GM12865 (cell line): ENCODE results near the gene KIAA0408.

Source experiments
- DNase-seq: peaks from one replicate; pipeline ENCODE4 v3.0.0; 2010; ENCODE audit warnings: low read depth
- H3K4me3 ChIP-seq: 2 replicates; pipeline ENCODE4 v1.5.1; 2011; ENCODE audit warnings: mild to moderate bottlenecking, low read depth, low read length, control low read depth
- TF ChIP-seq, protein P1 (sequence below): IDR thresholded peaks from 2 replicates; pipeline ENCODE4 v1.5.1; 2011; ENCODE audit warnings: low read length, control low read depth, low read depth, inconsistent platforms; ENCODE audit not compliant: insufficient read depth; ENCODE audit errors: missing control alignments

KIAA0408 gene

DNA sequence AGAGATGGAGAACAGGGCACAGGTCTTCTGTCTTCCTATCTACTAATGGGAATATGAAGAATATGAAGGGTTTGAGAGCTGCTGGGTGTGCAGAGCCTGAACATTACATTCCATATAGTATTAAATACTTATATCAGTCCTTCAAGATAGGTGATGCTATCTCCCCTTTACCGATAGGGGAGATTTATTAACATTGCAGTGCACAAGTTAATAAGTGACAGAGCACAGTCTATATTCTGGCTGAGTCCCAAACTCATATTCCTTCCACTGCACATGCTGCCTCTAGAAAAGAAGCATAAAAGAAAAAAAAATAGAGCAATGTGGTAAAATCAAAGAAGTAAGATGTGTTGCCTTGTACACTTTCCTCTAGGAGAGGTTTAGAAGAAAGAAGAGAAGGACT lies 18.5 kb upstream of the KIAA0408 start:
- no peak for DNase-seq
- H3K4me3 ChIP-seq, result no peak overlapping the region
- TF ChIP-seq, protein P1, sequence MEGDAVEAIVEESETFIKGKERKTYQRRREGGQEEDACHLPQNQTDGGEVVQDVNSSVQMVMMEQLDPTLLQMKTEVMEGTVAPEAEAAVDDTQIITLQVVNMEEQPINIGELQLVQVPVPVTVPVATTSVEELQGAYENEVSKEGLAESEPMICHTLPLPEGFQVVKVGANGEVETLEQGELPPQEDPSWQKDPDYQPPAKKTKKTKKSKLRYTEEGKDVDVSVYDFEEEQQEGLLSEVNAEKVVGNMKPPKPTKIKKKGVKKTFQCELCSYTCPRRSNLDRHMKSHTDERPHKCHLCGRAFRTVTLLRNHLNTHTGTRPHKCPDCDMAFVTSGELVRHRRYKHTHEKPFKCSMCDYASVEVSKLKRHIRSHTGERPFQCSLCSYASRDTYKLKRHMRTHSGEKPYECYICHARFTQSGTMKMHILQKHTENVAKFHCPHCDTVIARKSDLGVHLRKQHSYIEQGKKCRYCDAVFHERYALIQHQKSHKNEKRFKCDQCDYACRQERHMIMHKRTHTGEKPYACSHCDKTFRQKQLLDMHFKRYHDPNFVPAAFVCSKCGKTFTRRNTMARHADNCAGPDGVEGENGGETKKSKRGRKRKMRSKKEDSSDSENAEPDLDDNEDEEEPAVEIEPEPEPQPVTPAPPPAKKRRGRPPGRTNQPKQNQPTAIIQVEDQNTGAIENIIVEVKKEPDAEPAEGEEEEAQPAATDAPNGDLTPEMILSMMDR, result no peak

DNA sequence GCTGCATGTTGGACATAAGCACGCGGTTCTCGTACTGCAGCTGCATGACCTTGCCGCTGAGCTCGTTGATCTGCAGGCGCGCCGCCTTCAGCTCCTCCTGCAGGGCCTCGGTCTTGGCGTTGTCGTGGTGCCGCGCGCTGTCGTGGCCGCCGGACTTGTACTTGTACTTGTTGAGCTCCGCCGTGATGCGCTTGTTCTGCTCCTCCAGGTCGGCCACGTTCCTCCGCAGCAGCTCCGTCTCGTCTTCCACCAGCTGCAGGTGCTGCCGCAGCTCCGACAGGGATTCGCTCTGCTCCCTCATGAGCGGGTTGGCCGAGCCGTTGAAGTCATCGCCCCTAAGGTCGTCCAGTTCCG lies 16.6 kb upstream of the KIAA0408 start:
- no peak overlapping the region for H3K4me3 ChIP-seq
- TF ChIP-seq, protein P1, result no peak
- DNase-seq, result peak; percentile 1

DNA sequence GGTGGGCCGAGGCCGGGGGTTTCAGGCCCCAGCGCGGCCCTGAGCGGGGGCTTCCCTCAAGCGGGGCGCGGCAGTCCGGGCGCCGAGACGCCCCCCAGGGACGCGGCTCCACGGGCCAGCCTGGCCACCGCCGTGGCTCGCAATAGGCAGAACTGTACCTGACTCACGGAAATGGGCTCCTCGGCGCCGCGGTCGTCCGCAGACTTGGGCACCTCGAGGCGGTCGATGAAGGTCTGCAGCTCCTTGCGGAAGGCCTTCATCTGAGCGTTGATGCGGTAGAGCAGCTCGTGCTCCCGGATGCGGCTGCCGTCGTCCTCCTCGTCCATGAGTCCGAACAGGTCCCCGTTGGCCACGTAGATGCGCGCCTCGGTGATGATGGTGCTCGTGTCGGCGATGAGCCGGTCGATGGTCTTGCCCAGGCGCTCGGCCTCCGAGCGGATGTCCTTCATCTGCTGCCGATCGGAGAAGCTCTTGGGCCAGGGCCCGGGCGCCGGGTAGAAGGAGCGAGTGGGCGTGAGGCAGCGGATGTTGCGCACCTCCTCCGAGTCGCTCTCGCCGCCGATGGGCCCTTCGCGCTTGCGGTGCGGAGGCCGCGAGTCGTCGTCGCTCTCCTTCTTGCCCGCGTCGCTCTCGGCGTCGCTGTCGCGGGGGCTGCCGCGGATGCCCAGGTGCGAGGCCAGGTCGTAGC lies 16.1 kb upstream of the KIAA0408 start:
- peak; percentile 1 for DNase-seq
- no peak overlapping the region for H3K4me3 ChIP-seq
- TF ChIP-seq, protein P1, result no peak

DNA sequence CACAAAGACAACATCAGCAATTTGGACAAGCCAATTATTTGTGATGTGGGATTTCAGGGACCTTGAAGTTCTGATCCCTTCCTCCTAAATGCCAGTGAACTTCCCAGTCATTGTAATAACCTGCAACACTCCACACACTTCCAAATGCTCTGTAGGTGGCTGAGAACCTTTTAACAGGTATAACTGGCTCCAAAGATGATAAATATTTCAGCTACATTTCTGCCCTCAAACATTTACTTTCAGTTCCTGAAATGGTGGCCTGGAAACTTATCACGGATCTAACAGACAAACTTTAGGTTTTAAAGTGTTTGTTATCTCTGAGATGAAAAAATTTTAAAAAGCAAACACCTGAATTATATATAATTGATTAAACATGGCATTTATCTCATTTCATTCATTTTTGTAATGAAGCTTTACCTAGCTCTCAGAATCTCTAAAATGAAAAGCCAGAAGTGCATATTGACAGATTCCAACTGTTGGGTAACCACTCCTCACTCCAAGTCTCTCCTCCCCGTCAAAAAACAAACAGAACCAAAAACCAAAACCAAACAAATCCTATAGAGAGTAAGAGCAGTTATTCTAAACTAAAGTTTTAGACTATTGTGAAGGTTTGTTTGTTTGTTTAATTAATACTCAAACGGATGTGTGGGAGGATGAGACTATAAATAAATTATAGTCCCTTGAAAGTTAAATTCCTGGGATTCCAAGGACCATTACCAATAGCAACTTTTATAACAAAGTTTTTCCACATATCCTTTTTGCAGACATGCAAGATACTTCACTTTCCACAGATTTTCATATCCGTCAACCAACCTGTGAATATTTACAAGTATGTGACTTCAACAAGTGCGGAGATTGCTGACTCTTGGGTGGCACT lies 12.4 kb upstream of the KIAA0408 start:
- H3K4me3 ChIP-seq, result no peak overlapping the region
- TF ChIP-seq, protein P1, result no peak
- DNase-seq, result no peak

DNA sequence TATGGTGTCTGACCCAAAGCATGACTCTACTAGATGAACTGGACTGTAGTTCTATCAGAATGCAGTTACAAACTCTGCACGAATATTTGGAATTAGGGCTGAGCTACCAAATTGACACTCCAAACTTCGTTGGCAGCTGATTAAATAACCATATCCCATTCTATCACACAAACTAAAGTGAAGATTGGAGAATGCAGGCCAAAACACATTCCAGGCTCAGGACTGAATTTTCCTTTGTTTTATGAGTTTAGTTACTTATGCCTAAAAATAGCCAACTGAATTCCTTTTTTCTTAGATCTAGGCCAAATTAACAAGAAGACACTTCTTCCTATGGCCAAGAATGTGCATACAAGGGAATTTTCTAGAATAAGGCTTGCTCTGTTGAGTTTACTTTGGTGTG lies 9.7 kb upstream of the KIAA0408 start:
- no peak for DNase-seq
- H3K4me3 ChIP-seq, result no peak overlapping the region
- TF ChIP-seq, protein P1, result no peak

DNA sequence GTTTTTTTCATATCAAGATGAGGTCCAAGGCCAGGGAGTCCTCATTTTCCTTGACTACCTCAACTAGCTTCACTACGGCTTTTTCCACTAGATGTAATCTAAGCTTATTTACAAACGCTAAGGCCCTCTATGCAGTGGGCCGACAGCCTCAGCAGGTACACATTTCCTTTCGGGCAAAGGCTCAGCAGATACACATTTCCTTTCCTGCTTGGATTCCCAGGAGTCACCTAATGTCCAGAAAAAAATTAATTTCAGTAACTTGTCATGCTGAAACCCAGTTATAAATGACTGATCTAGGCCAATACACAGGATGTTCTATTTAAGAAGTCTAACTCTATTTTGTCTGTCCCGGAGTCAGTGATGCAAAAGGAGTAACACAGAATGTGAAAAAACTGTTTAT lies 7.2 kb upstream of the KIAA0408 start:
- no peak overlapping the region for H3K4me3 ChIP-seq
- TF ChIP-seq, protein P1, result no peak
- no peak for DNase-seq
